Renal cortex interstitium (tissue), 3 donors: Measurements from ENCODE around the gene PSMD13. TPM values are rescaled to one million over a fixed set of nuclear protein-coding genes. Genes with fewer than 3 reads are reported as not detected.

Experiments used
- polyA plus RNA-seq, 3 donors: library from polyadenylated mRNA; unstranded; fragments of 120-200 nt; gene quantifications; one replicate each; pipeline ENCODE4 v1.2.1, GENCODE V29; 2013; ENCODE audit not compliant: insufficient read length in 3 of 3

The PSMD13 gene
- polyA plus RNA-seq, 3 donors, result 132 to 155 (median 152) TPM

Other genes starting within 250 kb of the PSMD13 start
- 1 to 10 TPM in 1 of 3 donors, under 1 TPM in 1, not detected in 1; 0.48 to 1.9 TPM for gene SCGB1C1, start 43.9 kb upstream of the PSMD13 start, polyA plus RNA-seq
- 10 to 100 TPM; 36.1 to 47.8 (median 46.2) TPM for gene BET1L, start 29.6 kb upstream of the PSMD13 start, polyA plus RNA-seq
- 10 to 100 TPM; 71.4 to 88.1 (median 80.9) TPM for gene RIC8A, start 29.3 kb upstream of the PSMD13 start, polyA plus RNA-seq
- gene SIRT3, start 634 bp upstream of the PSMD13 start, polyA plus RNA-seq, result 10 to 100 TPM; 26.5 to 39.3 (median 29.2) TPM
- gene NLRP6, start 41.4 kb downstream of the PSMD13 start, polyA plus RNA-seq, result under 1 TPM; 0.24 to 0.67 (median 0.55) TPM
- gene PGGHG, start 52.1 kb downstream of the PSMD13 start, polyA plus RNA-seq, result 10 to 100 TPM; 10.9 to 52.6 (median 29.2) TPM
- gene IFITM5, start 62.5 kb downstream of the PSMD13 start, polyA plus RNA-seq, result under 1 TPM in 2 of 3 donors, not detected in 1; 0.19 to 0.36 TPM
- 100 to 1,000 TPM; 176 to 248 (median 216) TPM for gene IFITM2, start 70.8 kb downstream of the PSMD13 start, polyA plus RNA-seq
- 10 to 100 TPM; 36.7 to 47.9 (median 42.5) TPM for gene IFITM1, start 77.1 kb downstream of the PSMD13 start, polyA plus RNA-seq
- 100 to 1,000 TPM; 323 to 370 (median 359) TPM for gene IFITM3, start 83.9 kb downstream of the PSMD13 start, polyA plus RNA-seq
- gene B4GALNT4, start 132.5 kb downstream of the PSMD13 start, polyA plus RNA-seq, result 10 to 100 TPM; 64.8 to 99.5 (median 72.8) TPM
- gene PKP3, start 157.2 kb downstream of the PSMD13 start, polyA plus RNA-seq, result 1 to 10 TPM; 3.4 to 5.1 (median 4.6) TPM
- 10 to 100 TPM; 31.7 to 58.1 (median 56.9) TPM for gene SIGIRR, start 178.0 kb downstream of the PSMD13 start, polyA plus RNA-seq
- gene ANO9, start 205.0 kb downstream of the PSMD13 start, polyA plus RNA-seq, result 10 to 100 TPM in 2 of 3 donors, 1 to 10 TPM in 1; 9.2 to 18.1 (median 10.3) TPM
- gene PTDSS2, start 213.3 kb downstream of the PSMD13 start, polyA plus RNA-seq, result 10 to 100 TPM; 30.6 to 40.8 (median 35.9) TPM